Activated B cell treated with CpG ODN at 0.5 μM for 24 hours (primary cell): ENCODE results near the gene SOCS6. TPM values are rescaled to one million over a fixed set of nuclear protein-coding genes. Genes with fewer than 3 reads are reported as not detected.

Experiments used
- ATAC-seq: fragments of 200-7000 bp; cut with Tn5 transposase; one replicate; pipeline ENCODE4 v1.10.0; 2021; ENCODE audit warnings: low read depth, mild to moderate bottlenecking, moderate library complexity
- CTCF ChIA-PET: fragments of 350-600 bp; sonication (Branson Sonifier 250); formaldehyde crosslinking; loops from one replicate; lab custom pipeline; 2021; ENCODE audit warnings: antibody characterized with exemption; lab: Charles Lee
- POLR2A ChIA-PET: fragments of 350-600 bp; sonication (Branson Sonifier 250); formaldehyde crosslinking; loops from one replicate; lab custom pipeline; 2021; ENCODE audit warnings: antibody characterized with exemption; lab: Charles Lee
- DNase-seq: peaks from one replicate; pipeline ENCODE4 v3.0.0; 2022
- H3K27ac Mint-ChIP-seq: one replicate; pipeline ENCODE4 v1.8.0; 2020; ENCODE audit warnings: mixed read lengths
- H3K27me3 Mint-ChIP-seq: one replicate; pipeline ENCODE4 v1.8.0; 2021; ENCODE audit warnings: mixed read lengths
- H3K36me3 Mint-ChIP-seq: one replicate; pipeline ENCODE4 v1.8.0; 2021; ENCODE audit warnings: low read depth, mixed read lengths
- H3K4me1 Mint-ChIP-seq: one replicate; pipeline ENCODE4 v1.8.0; 2021; ENCODE audit warnings: mixed read lengths
- H3K4me3 Mint-ChIP-seq: one replicate; pipeline ENCODE4 v1.8.0; 2020; ENCODE audit warnings: mild to moderate bottlenecking, mixed read lengths
- H3K9me3 Mint-ChIP-seq: one replicate; pipeline ENCODE4 v1.8.0; 2020; ENCODE audit warnings: mixed read lengths
- intact Hi-C: fragments of 100-400 bp; cut with micrococcal nuclease; formaldehyde crosslinking; loops from one replicate; pipeline ENCODE4 v1.15.1; 2024
- total RNA-seq: library from RNA; stranded (reverse); gene quantifications from 2 replicates; pipeline ENCODE4 v1.2.3, GENCODE V29; 2022
- TF ChIP-seq, protein P1 (sequence below): fragments of 200-600 bp; IDR thresholded peaks from one replicate; pipeline ENCODE4 v1.8.0; 2022; ENCODE audit warnings: antibody characterized with exemption, mild to moderate bottlenecking

SOCS6 gene
- total RNA-seq, 1 donor from 2014 or later: 1.1 TPM

DNA sequence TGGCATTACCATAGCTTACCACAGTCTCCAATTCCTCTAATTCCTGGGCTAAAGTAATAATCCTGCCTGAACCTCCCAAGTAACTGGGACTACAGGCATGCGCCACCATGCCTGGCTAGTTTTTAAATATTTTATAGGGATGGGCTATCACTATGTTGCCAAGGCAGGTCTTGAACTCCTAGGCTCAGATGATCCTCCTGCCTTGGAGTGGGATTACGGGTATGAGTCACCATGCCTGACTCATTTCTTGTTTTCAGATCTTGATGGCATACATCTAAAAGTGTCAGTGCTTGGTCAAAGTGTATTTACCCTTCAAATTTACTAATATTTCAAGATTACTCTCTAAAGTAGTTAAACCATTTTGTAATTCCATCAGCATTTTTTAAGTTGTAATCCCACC is 9.4 kb upstream of the SOCS6 start:
- Mint-ChIP-seq H3K36me3 (no peaks in the 10 kb centered on the region), H3K27ac (no peak overlapping the region), H3K4me1 (no peaks in the 10 kb centered on the region), H3K27me3 (peaks cover 4% of the 10 kb centered on the region), H3K9me3 (peaks cover 2% of the 10 kb centered on the region), H3K4me3 (no peak overlapping the region)
- no peak for DNase-seq
- intact Hi-C loops: no loop called here
- TF ChIP-seq, protein P1, sequence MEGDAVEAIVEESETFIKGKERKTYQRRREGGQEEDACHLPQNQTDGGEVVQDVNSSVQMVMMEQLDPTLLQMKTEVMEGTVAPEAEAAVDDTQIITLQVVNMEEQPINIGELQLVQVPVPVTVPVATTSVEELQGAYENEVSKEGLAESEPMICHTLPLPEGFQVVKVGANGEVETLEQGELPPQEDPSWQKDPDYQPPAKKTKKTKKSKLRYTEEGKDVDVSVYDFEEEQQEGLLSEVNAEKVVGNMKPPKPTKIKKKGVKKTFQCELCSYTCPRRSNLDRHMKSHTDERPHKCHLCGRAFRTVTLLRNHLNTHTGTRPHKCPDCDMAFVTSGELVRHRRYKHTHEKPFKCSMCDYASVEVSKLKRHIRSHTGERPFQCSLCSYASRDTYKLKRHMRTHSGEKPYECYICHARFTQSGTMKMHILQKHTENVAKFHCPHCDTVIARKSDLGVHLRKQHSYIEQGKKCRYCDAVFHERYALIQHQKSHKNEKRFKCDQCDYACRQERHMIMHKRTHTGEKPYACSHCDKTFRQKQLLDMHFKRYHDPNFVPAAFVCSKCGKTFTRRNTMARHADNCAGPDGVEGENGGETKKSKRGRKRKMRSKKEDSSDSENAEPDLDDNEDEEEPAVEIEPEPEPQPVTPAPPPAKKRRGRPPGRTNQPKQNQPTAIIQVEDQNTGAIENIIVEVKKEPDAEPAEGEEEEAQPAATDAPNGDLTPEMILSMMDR: no peak
- ATAC-seq: no peak
- ChIA-PET CTCF (no interaction called here), POLR2A (no interaction called here)

DNA sequence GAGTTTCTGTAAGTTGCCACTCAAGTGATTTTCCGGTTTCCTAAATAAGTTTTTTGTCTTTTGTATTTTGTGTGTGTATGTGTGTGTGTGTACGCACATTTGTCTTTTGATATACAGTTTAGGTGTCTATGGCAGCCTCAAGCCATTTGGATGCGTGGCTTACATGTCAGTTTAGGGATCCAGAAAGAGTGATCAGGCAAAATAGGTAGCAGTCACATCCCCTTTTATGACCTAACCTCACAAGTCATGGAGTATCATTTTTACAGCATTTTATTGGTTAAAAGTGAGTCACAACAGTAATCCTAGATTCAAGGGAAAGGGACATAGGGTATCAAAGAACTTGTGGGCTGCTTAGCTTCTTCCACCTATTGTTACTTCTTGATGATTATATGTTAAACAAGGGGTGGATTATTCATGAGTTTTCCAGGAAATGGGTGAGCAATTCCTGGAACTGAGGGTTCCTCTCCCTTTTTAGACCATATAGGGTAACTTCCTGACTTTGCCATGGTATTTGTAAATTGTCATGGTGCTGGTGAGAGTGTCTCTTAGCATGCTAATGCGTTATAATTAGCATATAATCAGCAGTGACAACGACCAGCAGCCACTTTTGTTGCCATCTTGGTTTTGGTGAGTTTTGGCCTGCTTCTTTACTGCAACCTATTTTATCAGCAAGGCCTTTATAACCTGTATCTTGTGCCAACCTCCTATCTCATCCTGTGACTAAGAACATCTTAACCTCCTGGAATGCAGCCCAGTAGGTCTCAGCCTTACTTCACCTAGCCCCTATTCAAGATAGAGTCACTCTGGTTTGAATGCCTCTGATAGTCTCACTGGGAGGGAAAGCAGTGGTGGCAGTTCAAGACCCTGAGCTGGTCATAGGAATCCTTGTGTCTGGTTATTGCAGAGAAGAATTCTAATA is 8.6 kb upstream of the SOCS6 start:
- DNase-seq: no peak
- H3K27me3 Mint-ChIP-seq: peaks cover 2% of the 10 kb centered on the region
- H3K4me1 Mint-ChIP-seq: no peaks in the 10 kb centered on the region

DNA sequence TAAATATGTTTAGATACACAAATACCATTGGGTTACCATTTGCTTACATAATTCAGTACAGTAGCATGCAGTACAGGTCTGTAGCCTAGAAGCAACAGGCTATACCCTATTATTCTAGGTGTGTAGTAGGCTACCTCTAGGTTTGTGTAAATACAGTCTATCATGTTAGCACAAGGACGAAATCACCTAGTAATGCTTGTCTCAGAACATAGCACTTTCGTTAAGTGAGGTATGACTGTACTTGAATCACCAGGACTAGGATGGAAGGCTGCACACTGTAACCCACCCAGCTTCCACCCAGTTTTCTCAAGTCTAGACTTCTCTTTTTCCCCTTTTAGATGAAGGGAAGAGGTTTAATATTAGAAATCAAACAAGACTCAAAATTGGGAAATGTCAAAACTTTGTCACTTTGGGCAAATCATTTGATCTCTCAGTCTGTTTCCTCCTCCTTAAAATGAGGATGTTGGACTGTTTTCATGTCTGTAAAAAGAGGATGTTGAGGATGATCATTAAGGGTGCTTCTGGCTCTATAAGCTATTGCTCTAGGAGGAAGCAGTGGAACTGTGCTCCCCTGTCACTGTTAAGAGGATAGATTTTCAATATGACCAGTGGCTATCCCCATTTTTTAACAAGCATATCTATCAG is 3.7 kb upstream of the SOCS6 start:
- Mint-ChIP-seq H3K4me3 (no peak overlapping the region), H3K27ac (no peak overlapping the region), H3K9me3 (peaks cover 2% of the 10 kb centered on the region), H3K27me3 (peaks cover 8% of the 10 kb centered on the region), H3K36me3 (no peaks in the 10 kb centered on the region), H3K4me1 (peaks cover 7% of the 10 kb centered on the region)
- CTCF ChIA-PET: no interaction called here
- ATAC-seq (no peak), DNase-seq (no peak)
- intact Hi-C loops: loop anchor here (5.0 kb wide), 1 partner anchor 167 kb away; no protein-coding TSS in a partner anchor
- POLR2A ChIA-PET: no interaction called here
- TF ChIP-seq, protein P1: no peak

More for the DNA sequence above, 8.6 kb upstream of the SOCS6 start:
- no peak overlapping the region for H3K4me3 Mint-ChIP-seq
- ATAC-seq: no peak
- CTCF ChIA-PET: no interaction called here
- POLR2A ChIA-PET: no interaction called here
- TF ChIP-seq, protein P1: no peak
- no peak overlapping the region for H3K27ac Mint-ChIP-seq
- H3K9me3 Mint-ChIP-seq: peaks cover 2% of the 10 kb centered on the region
- intact Hi-C loops: no loop called here
- no peaks in the 10 kb centered on the region for H3K36me3 Mint-ChIP-seq

DNA sequence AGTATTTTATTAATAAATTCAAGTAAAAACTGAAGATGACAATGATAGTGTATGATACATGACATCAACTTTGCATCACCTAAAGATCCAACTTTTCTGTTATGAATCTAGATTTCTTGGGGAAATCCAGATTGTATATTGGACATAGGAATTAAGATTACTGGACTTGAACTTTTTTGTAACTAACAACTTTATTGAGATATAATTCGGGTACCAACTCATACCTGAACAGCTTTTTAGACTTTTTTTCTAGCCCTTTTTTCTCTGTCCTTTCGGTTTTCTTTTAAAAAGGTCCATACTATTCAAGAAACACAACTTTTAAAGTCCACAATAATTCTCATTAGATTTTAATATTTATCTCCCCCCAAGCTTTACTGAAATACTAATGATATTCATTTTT is 1.1 kb upstream of the SOCS6 start:
- CTCF ChIA-PET: no interaction called here
- Mint-ChIP-seq H3K9me3 (no peaks in the 10 kb centered on the region), H3K4me3 (peak overlapping the region; percentile 58), H3K27me3 (peaks cover 24% of the 10 kb centered on the region), H3K27ac (no peak overlapping the region), H3K4me1 (peaks cover 13% of the 10 kb centered on the region), H3K36me3 (no peaks in the 10 kb centered on the region)
- DNase-seq (no peak), ATAC-seq (no peak)
- intact Hi-C loops: loop anchor here (5.0 kb wide), 1 partner anchor 165 kb away; no protein-coding TSS in a partner anchor
- TF ChIP-seq, protein P1: no peak
- POLR2A ChIA-PET: no interaction called here
